GM21360 (cell line): Measurements from ENCODE around the gene PANK4.
A peak's percentile ranks its signal among the peaks of the same experiment; 100 is the strongest.
"Not testable (repeated sequence)": the region's sequence is repeated elsewhere in the genome, so short reads cannot be mapped to it uniquely, and the experiment has no call there.

Source experiments
- ATAC-seq: cut with Tn5 transposase; IDR thresholded peaks from one replicate; pipeline ENCODE4 v1.9.1; 2021; ENCODE audit warnings: mild to moderate bottlenecking, moderate library complexity; ENCODE audit not compliant: unreplicated experiment

The PANK4 gene

GRCh38 chr1:2525920-2526823, at the start of gene PANK4:
TSS of gene PANK4 (minus strand) at chr1:2526596. CDS start at chr1:2526587, 9 bp downstream.
- peak; percentile 85 for ATAC-seq

DNA sequence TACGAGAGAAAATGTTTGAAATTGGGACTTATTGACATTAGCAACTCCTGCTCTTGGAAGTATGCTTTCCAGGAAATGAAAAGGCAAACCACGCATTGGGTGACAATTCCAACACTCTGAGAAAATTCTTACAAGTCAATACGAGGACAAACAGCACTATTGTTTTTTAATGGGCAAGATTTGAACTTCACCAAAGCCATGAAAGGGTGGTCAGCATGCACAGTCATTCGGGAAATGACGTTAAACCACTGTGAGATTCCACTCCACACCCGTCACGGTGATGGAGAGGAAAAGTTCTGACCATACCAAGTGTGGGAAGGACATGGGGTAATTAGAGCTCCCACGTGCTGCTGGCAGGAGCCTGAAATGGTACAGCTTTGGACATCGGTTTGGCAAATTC, 48.0 kb upstream of the PANK4 start:
- ATAC-seq, result no peak

DNA sequence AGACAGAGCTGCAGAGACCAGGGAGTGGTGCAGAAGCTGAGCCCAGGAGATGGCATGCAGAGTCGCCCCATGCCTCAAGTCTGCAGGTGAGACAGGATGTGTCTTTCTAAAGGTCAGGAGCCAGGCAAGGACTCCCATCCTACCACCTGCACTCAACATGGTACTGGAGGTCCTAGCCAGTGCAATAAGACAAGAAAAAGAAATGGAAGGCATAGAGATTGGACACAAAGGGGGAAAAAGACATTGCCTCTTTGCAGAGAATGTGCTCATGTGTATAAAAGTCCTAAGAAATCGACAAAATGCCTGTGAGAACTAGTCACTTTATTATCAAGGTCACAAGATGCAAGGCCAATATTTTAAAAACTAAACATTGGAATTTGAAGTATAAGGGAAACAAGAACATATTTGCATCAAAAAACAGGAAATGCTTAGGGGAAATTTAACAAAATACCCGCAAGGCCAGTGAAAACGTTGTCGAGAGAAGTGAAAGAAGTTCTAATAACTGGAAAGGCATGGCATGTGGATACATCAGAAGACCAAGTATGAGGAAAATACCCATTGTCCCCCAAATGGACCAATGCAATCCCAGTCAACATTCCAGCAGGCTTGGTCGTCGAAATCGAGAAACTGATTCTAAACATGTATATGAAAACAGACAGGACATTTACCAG, 47.0 kb upstream of the PANK4 start:
- no peak for ATAC-seq

DNA sequence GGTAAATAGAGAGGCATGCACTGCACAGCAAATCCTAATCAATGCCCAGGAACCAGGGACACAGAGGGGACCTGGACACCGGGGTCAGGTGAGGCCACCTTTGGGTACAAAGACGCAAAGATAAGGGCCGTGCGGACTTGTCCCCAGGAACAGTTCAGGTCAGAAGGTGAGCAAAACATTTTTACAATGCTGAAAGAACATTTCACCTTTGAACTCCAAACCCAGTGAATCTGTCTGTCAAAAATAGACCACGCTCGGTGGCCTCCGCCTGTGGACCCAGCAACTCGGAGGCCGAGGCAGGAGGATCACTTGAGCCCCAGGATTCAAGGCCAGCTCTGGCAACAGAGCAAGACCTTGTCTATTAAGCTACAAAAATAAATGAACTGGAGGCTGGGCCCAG, 45.0 kb upstream of the PANK4 start:
- no peak for ATAC-seq

DNA sequence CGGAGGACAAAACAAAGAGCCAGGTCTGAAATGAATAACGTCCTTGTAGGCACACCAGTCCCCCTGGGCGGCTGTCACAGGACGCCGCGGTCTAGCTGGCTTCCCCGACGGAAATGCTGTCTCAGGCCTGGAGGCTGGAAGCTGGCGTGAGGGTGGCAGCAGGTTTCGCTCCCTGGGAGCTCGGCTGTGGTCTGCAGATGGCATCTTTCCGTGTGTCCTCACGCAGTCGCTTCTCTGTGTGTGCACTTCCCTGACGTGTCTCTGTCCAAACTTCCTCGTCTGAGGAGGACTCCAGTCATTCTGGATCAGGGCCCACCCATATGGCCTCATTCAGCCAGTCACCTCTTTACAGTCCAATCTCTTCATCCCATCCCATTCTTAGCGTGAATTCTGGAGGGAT, 43.9 kb upstream of the PANK4 start:
- no peak for ATAC-seq

DNA sequence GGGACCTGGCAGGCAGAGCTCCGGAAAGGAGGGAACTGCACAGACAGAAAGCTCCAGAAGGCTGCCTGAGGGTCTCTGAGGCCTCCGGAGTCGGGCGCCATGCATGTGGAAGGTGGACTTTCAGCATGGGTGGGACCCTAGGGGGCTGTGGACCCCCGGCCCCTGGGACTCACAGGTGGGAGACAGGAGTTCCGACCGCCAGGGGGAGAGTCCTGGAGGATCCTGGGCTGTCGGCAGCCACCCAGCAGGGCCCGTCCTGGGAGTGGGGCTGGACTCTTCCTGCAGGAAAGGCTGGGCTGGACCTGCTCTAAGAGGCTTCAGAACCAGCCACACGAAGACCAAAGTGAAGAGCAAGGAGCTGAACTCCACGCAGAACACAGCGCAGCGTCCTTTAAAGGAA, 43.3 kb upstream of the PANK4 start:
- ATAC-seq, result not testable (repeated sequence)

DNA sequence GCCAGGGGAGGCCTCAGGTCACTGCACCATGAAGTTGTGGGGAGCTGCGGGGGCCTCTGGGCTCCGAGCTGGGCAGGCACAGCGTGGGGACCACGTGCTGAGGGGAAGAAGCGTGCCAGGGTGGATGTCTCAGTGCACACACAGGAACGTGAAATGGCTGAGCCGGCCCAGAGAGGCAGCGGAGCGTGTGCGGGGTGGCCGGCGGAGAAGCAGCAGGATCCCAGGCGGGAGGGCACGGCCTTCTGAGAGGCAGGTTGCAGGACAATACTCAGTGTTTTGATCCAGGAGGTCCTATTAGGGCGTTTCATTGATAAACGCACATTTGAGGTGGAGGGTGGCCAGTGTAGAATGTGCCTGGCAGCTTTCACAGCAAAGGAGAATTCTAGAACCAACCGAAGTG, 42.7 kb upstream of the PANK4 start:
- no peak for ATAC-seq

DNA sequence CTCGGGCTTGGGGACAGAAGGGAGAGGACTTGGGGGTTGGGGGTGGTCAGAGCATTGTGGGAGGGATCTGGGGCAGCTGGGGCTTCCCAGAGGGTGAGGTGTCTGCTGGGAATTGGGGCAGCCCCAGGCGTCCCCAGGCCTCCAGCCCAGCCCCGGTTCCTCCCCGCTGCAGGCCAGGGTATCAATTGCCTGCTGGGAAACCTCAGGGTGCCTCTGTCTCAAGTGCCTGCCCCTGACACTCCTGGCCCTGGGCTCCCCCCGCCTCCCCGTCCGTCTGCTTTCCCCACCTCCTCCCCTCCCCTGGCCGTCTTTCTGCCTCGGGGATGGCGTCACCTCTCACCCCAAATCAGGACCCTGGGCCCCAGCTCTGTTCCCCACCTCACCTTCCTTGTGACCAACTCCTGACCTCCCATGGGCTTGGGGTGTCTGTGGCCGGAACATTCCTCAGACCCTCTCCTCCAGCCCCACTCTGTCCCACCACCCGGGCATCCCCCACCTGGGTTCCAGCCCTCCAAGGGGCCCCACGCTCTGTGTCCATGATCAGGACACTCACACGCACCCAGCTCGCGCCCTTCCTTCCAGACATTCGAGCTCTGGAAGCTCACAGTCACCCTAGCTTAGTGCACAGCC, 41.9 kb upstream of the PANK4 start:
- not testable (repeated sequence) for ATAC-seq

DNA sequence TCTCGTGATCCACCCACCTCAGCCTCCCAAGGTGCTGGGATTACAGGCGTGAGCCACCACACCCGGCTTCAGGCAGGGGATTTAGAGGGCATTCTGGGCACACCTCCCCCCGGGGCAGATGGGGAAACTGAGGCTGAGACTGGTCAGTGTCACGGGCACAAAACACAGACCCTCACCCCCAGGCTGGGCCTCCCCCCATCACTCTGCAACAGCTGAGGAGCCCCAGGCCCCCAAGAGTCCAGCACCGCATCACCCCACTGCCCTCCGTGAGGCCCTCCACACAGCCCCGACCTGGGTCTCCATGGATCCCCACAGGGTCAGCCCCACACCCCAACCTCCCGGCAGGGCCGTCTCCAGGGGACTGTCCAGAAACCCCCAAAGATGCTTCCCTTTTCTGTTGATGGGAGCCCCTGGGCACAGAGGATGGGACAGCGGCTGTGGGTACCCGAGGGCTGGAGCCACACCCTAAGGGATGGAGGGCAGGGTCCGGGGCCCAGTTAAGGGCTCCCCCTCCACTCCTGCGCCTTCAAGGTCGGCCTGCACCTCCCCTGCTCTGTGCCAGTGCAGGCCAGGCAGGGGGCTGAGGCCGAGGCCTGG, 40.8 kb upstream of the PANK4 start:
- ATAC-seq, result no peak

DNA sequence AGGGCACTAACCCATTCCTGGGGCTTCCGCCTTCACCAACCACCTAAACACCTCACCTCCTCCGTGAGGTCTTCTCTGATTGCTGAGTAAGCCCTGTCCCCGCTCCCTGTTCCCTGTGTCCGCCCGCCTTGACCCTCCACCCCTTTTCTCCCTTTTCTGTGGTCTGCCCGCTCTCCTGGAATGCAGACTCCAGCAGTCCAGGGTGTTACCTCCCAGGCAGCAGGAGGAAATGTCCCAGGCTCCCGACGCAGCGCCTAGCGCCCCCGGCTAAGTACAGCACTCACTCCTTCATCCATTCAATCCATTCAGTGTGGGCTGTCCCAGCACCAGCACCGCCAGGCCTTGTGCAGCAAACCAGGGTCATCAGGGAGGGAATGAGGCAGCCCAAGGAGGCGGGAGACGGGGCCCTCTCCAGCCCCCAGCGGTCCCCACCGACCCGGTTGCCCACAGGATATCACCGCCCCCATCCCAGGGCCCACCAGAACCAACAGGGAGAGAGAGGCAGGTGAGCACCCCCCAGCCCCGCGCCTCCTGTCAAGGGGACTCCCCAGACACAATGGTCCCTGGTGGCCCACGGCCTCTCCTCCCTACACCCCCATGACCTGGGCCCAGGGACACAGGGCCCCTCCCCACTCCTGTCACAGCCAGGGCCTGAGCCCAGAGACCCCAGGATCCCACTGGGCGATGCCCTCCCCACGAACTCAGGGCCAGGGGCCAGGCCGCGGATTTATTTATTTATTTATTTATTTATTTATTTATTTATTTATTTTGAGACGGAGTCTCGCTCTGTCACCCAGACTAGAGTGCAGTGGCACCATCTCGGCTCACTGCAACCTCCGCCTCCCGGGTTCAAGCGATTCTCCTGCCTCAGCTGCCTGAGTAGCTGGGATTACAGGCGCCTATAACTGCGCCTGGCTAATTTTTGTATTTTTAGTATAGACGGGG, 40.0 kb upstream of the PANK4 start:
- no peak for ATAC-seq

GRCh38 chr1:2564815-2565374, 38.5 kb upstream of the PANK4 start:
- ATAC-seq, result no peak

GRCh38 chr1:2564006-2564814, 37.8 kb upstream of the PANK4 start:
- no peak for ATAC-seq

DNA sequence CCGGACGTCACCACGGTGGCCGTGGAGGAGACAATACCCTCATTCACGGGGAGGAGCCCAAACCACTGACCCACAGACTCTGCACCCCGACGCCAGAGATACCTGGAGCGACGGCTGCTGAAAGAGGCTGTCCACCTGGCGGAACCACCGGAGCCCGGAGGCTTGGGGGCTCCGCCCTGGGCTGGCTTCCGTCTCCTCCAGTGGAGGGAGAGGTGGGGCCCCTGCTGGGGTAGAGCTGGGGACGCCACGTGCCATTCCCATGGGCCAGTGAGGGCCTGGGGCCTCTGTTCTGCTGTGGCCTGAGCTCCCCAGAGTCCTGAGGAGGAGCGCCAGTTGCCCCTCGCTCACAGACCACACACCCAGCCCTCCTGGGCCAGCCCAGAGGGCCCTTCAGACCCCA, 36.8 kb upstream of the PANK4 start:
- ATAC-seq, result no peak

DNA sequence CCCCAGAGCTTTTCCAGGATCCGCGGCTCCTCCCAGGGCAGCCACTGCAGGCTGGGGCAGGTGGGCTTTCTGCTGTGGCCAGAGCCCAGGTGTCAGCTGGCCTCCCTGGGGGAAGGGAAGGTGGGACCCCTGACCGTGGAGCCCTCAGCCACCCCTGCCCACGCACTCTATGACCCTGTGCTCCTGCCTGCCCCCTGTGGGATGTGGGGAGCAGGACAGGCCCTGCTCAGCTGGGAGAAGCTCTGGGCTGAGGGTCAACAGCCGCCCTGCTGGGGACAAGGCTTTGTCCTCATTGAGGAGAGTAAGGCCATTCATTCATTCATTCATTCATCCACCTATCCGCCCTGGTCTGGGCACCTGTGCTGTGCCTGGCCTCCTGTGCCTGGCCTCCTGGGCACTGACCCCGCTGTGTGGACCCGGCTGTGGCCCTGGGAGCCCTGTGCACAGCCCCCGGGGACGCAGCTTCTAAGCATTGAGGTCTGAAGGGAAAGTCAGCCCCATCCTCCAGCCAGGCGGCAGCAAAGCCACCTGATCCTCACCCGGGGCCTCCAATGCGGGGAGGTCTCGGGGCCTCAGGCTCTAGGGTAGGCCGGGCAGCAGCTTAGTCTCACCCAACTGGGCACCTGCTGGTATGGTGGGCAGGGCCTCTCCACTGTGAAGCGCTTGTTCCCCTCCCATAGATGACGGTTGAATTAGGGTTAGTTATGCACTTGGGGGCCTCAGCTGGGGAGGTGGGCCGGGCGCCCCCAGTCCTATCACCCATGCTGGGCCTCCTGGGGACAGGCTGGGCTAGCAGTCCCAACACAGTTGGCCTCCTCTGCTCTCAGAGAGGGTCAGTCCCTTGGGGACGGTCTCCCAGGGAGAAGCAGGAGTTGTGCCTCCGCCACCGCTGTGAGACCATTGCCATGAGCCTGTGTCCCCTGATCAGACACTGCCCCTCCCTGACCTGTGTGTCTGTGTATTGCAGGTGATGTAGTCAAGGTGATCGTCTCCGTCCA, 35.8 kb upstream of the PANK4 start:
- no peak for ATAC-seq

DNA sequence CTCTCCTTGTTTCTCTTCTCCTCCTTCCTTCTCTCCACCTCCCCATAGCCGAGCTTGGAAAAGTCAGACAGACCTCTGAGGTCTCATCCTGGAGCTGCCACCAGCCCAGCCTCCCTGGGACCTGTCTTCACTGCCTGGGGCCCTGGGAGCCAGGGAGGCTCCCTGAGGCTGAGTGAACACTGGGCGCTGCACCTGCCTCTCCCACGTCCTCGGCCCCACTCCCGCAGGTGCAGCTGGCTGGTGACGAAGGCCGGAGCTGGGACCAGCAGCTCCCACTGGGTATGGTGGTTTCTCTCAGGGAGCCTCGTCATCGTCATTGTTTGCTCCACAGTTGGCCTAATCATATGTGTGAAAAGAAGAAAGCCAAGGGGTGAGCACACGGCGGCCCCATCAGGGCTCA, 35.0 kb upstream of the PANK4 start:
- no peak for ATAC-seq

GRCh38 chr1:2560299-2561073, 34.1 kb upstream of the PANK4 start:
- no peak for ATAC-seq
